ENCODE results near the gene WDR38. TPM values are rescaled to one million over a fixed set of nuclear protein-coding genes. Genes with fewer than 3 reads are reported as not detected.

The WDR38 gene
- total and polyA plus RNA-seq, 2 of the 13 experiments (the other 11 are each of a cell fraction or from before 2014, with no cell fraction given), result not detected

- TF ChIP-seq REPIN1 (CRISPR knock-in tag; IDR thresholded peaks at IDR 0.05; ENCODE audit: borderline replicate concordance, low read depth) (no peak), ZNF574 (CRISPR knock-in tag; IDR thresholded peaks at IDR 0.05) (no peak), ZMYM4 (CRISPR knock-in tag; IDR thresholded peaks at IDR 0.05) (no peak), MATR3 (CRISPR knock-in tag; IDR thresholded peaks at IDR 0.05) (no peak), ZNF180 (CRISPR knock-in tag; IDR thresholded peaks at IDR 0.05; ENCODE audit: borderline replicate concordance, low read depth) (no peak), STAT6 (CRISPR knock-in tag; IDR thresholded peaks at IDR 0.05; ENCODE audit: borderline replicate concordance) (no peak), ZNF841 (CRISPR knock-in tag; IDR thresholded peaks at IDR 0.05; ENCODE audit: borderline replicate concordance) (no peak), MNT (IDR thresholded peaks at IDR 0.05) (no peak), MYNN (CRISPR knock-in tag; IDR thresholded peaks at IDR 0.05; ENCODE audit: low read depth) (no peak), ZNF232 (CRISPR knock-in tag; IDR thresholded peaks at IDR 0.05; ENCODE audit: borderline replicate concordance) (no peak), TAF15 (IDR thresholded peaks at IDR 0.05; ENCODE audit: low read depth, low read length, poor library complexity, severe bottlenecking) (no peak), ZNF234 (CRISPR knock-in tag; conservative IDR thresholded peaks at IDR 0.05) (no peak), ZFX (CRISPR knock-in tag; IDR thresholded peaks at IDR 0.05; ENCODE audit: low read depth) (no peak), TARDBP (CRISPR knock-in tag; IDR thresholded peaks at IDR 0.05) (no peak)
These were observed 7.5 kb downstream of the WDR38 start (continued) for GRCh38 chr9:124860582-124861341.
